SU-DHL-6 (cell line): ENCODE data around the gene U2AF1L4.

Experiments
- H2AFZ ChIP-seq: fragments of 200-600 bp; sonication (generic); 2 replicates; pipeline ENCODE4 v1.6.1; 2014; ENCODE audit warnings: low read depth, mild to moderate bottlenecking, moderate library complexity, mixed read lengths, antibody characterized with exemption, low read length; ENCODE audit not compliant: severe bottlenecking
- H3F3A ChIP-seq: fragments of 200-600 bp; shearing (Covaris generic); 2 replicates; pipeline ENCODE4 v1.6.0; 2016; ENCODE audit warnings: antibody characterized with exemption, mild to moderate bottlenecking; ENCODE audit not compliant: insufficient read depth
- H3K27ac ChIP-seq: fragments of 200-600 bp; sonication (generic); 2 replicates; pipeline ENCODE4 v1.5.1; 2016; ENCODE audit warnings: low read depth, mild to moderate bottlenecking, low read length, moderate library complexity, mixed read lengths
- H3K27me3 ChIP-seq: fragments of 200-600 bp; sonication (generic), shearing (Covaris generic); 2 replicates; pipeline ENCODE4 v1.6.0; 2014; ENCODE audit warnings: mild to moderate bottlenecking, low read length
- H3K36me3 ChIP-seq: fragments of 200-600 bp; sonication (generic); 2 replicates; pipeline ENCODE4 v1.6.1; 2014; ENCODE audit warnings: mild to moderate bottlenecking, low read length, mixed read lengths
- H3K4me2 ChIP-seq: fragments of 300-600, 200-600 bp; shearing (Covaris generic), sonication (generic); 2 replicates; pipeline ENCODE4 v1.6.0; 2014; ENCODE audit warnings: low read length, low read depth, mild to moderate bottlenecking; ENCODE audit not compliant: poor library complexity, severe bottlenecking
- H3K4me3 ChIP-seq: fragments of 200-600 bp; sonication (generic); 2 replicates; pipeline ENCODE4 v1.5.1; 2014; ENCODE audit warnings: antibody characterized with exemption, low read length, mild to moderate bottlenecking, mixed read lengths; ENCODE audit not compliant: insufficient read depth, poor library complexity, severe bottlenecking
- H3K79me2 ChIP-seq: fragments of 200-600 bp; sonication (generic); 2 replicates; pipeline ENCODE4 v1.6.1; 2014; ENCODE audit warnings: mild to moderate bottlenecking, low read length, moderate library complexity; ENCODE audit not compliant: insufficient read depth
- H3K9ac ChIP-seq: fragments of 200-600 bp; sonication (generic); 2 replicates; pipeline ENCODE4 v1.7.0; 2014; ENCODE audit warnings: mild to moderate bottlenecking, low read length
- H3K9me2 ChIP-seq: fragments of 200-600 bp; sonication (generic); replicated peaks from 2 replicates; pipeline ENCODE4 v1.6.1; 2014; ENCODE audit warnings: low read length; ENCODE audit not compliant: insufficient read depth
- H3K9me3 ChIP-seq: fragments of 200-600 bp; sonication (generic); 2 replicates; pipeline ENCODE4 v1.6.1; 2014; ENCODE audit warnings: low read length, mixed read lengths; ENCODE audit not compliant: insufficient read depth
- H4K20me1 ChIP-seq: fragments of 200-600 bp; sonication (generic); 2 replicates; pipeline ENCODE4 v1.6.1; 2014; ENCODE audit warnings: low read depth, mild to moderate bottlenecking, antibody characterized with exemption, low read length, moderate library complexity, mixed read lengths
- EZH2phosphoT487 ChIP-seq: fragments of 200-600 bp; sonication (generic), shearing (Covaris generic); conservative IDR thresholded peaks from 2 replicates; pipeline ENCODE4 v1.6.1; 2018; ENCODE audit warnings: mild to moderate bottlenecking, antibody characterized with exemption, low read length, moderate library complexity, mixed read lengths
- TF ChIP-seq, protein P1 (sequence below): fragments of 200-600 bp; sonication (generic); IDR thresholded peaks from one replicate; pipeline ENCODE4 v1.5.1; 2017; ENCODE audit warnings: antibody characterized with exemption, mild to moderate bottlenecking, low read length, moderate library complexity; ENCODE audit not compliant: insufficient read depth, poor library complexity, severe bottlenecking

Gene U2AF1L4

GRCh38 chr19:35708391-35708790 lies 36.8 kb downstream of the U2AF1L4 start:
- Histone ChIP-seq H3K36me3 (no peaks in the 10 kb centered on the region), H4K20me1 (no peaks in the 10 kb centered on the region), H3K79me2 (no peaks in the 10 kb centered on the region), H3K27ac (no peak overlapping the region), H3K9me2 (no peaks in the 10 kb centered on the region), H3K4me2 (no peak overlapping the region), H3F3A (no peaks in the 10 kb centered on the region), H2AFZ (no peak overlapping the region), H3K4me3 (no peak overlapping the region), H3K27me3 (no peaks in the 10 kb centered on the region), H3K9ac (no peak overlapping the region), H3K9me3 (no peaks in the 10 kb centered on the region)
- TF ChIP-seq, protein P1, sequence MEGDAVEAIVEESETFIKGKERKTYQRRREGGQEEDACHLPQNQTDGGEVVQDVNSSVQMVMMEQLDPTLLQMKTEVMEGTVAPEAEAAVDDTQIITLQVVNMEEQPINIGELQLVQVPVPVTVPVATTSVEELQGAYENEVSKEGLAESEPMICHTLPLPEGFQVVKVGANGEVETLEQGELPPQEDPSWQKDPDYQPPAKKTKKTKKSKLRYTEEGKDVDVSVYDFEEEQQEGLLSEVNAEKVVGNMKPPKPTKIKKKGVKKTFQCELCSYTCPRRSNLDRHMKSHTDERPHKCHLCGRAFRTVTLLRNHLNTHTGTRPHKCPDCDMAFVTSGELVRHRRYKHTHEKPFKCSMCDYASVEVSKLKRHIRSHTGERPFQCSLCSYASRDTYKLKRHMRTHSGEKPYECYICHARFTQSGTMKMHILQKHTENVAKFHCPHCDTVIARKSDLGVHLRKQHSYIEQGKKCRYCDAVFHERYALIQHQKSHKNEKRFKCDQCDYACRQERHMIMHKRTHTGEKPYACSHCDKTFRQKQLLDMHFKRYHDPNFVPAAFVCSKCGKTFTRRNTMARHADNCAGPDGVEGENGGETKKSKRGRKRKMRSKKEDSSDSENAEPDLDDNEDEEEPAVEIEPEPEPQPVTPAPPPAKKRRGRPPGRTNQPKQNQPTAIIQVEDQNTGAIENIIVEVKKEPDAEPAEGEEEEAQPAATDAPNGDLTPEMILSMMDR = no peak
- TF ChIP-seq EZH2phosphoT487 = no peak

DNA sequence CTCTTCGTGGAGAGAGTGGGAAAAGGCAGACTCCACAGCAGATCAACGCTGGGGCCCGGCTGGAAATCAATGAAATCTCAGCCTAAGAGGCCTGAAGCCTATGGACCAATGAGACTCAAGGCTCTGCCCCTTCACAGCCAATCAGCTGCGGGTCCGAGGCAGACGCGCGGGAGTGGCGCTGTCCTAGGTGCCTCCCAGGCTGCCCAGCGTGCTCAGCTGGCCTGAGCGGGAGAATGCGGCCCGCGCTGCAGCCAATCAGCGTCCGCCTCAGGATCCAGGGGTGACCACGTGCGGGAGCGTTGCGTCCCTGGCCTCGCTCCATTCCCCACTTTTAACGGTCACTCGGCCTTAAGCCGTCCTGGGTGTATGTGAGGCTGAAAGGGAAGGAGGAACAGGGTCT lies 41.0 kb downstream of the U2AF1L4 start, which contains the start of gene ZBTB32:
TSS of gene ZBTB32 (plus strand) at position 341 of the 400 bp plus-strand sequence. CDS start 10,069 bp downstream, outside the sequence.
- H3K9ac ChIP-seq = no peak within 1 kb of the TSS
- no peak within 1 kb of the TSS for H3K4me2 ChIP-seq
- no peaks in the 10 kb centered on the region for H3K27me3 ChIP-seq
- no peaks in the 10 kb centered on the region for H3F3A ChIP-seq
- no peak within 1 kb of the TSS for H3K27ac ChIP-seq
- H3K36me3 ChIP-seq = no peaks in the 10 kb centered on the region
- TF ChIP-seq, protein P1 = no peak
- TF ChIP-seq EZH2phosphoT487 = no peak
- no peaks in the 10 kb centered on the region for H3K9me2 ChIP-seq
- H3K79me2 ChIP-seq = no peaks in the 10 kb centered on the region
- no peak within 1 kb of the TSS for H3K4me3 ChIP-seq
- H3K9me3 ChIP-seq = no peaks in the 10 kb centered on the region
- no peaks in the 10 kb centered on the region for H4K20me1 ChIP-seq
- no peak within 1 kb of the TSS for H2AFZ ChIP-seq

- Histone ChIP-seq H3K36me3 (no peaks in the 10 kb centered on the region), H3K4me2 (peak overlapping the region; percentile 79), H3K4me3 (no peak overlapping the region), H3F3A (no peaks in the 10 kb centered on the region), H3K9me2 (no peaks in the 10 kb centered on the region), H4K20me1 (no peaks in the 10 kb centered on the region), H3K27ac (no peak overlapping the region), H2AFZ (no peak overlapping the region), H3K9me3 (no peaks in the 10 kb centered on the region), H3K79me2 (no peaks in the 10 kb centered on the region), H3K9ac (no peak overlapping the region), H3K27me3 (no peaks in the 10 kb centered on the region)
- no peak for TF ChIP-seq EZH2phosphoT487
- TF ChIP-seq, protein P1 = no peak
These were observed 41.9 kb downstream of the U2AF1L4 start for GRCh38 chr19:35703343-35703742.
